ENCODE results near the gene ANK3. TPM values are rescaled to one million over a fixed set of nuclear protein-coding genes. Genes with fewer than 3 reads are reported as not detected.

ANK3 gene
- polyA plus RNA-seq, 1 donor (not counting 4 experiments of a cell fraction or from before 2014, with no cell fraction given) = 8.3 TPM

GRCh38 chr10:60024506-60024905, 365.2 kb downstream of the ANK3 start:
- TF ChIP-seq EZH2 (IDR thresholded peaks at IDR 0.05; ENCODE audit: low read length) (no peak), CTCF (optimal IDR thresholded peaks at IDR 0.05 in 1 of 3, IDR thresholded peaks at IDR 0.05 in 1 of 3, conservative IDR thresholded peaks at IDR 0.05 in 1 of 3; ENCODE audit: extremely low read depth in 1 of 3, insufficient read depth in 2 of 3, low read length in 3 of 3) (no peak)
- Histone ChIP-seq H3K9me1 (ENCODE audit: control insufficient read depth, extremely low read depth, insufficient read depth, low read length) (no peaks in the 10 kb centered on the region), H3K4me1 (ENCODE audit: control insufficient read depth, extremely low read depth, insufficient read depth, low read length) (no peaks in the 10 kb centered on the region), H3K9me3 (ENCODE audit: control insufficient read depth, low read depth, low read length) (no peaks in the 10 kb centered on the region), H3K4me3 (ENCODE audit: control insufficient read depth in 2 of 3, extremely low read depth in 1 of 3, insufficient read depth in 2 of 3, low read depth in 1 of 3, low read length in 3 of 3) (no peak overlapping the region), H2AFZ (ENCODE audit: control insufficient read depth, low read length) (no peak overlapping the region), H3K27ac (ENCODE audit: control insufficient read depth, insufficient read depth, low read length) (no peak overlapping the region), H3K9ac (ENCODE audit: control insufficient read depth, extremely low read depth, insufficient read depth, low read length) (no peak overlapping the region), H3K27me3 (ENCODE audit: control insufficient read depth, extremely low read depth, insufficient read depth, low read length) (no peaks in the 10 kb centered on the region), H3K4me2 (ENCODE audit: control insufficient read depth, extremely low read depth, insufficient read depth, low read depth, low read length) (no peak overlapping the region), H3K79me2 (ENCODE audit: control insufficient read depth, insufficient read depth, low read length) (no peaks in the 10 kb centered on the region), H3K36me3 (ENCODE audit: control insufficient read depth in 2 of 2, extremely low read depth in 1 of 2, insufficient read depth in 2 of 2, low read length in 2 of 2) (no peaks in the 10 kb centered on the region), H4K20me1 (ENCODE audit: control insufficient read depth, extremely low read depth, insufficient read depth, low read length) (no peaks in the 10 kb centered on the region)
- dilution Hi-C loops (cut with MboI; ENCODE audit: extremely low pct_ligation_motif_present, low sequenced_read_pairs) = no loop called here
- DNase-seq (ENCODE audit: low read depth, low spot score) = no peak
- FAIRE-seq = no peak

GRCh38 chr10:60023155-60023877, 366.4 kb downstream of the ANK3 start:
- dilution Hi-C loops (cut with MboI; ENCODE audit: extremely low pct_ligation_motif_present, low sequenced_read_pairs) = no loop called here
- H3K4me3 ChIP-seq (ENCODE audit: control insufficient read depth in 2 of 3, extremely low read depth in 1 of 3, insufficient read depth in 2 of 3, low read depth in 1 of 3, low read length in 3 of 3) = no peak overlapping the region
- no peaks in the 10 kb centered on the region for H3K36me3 ChIP-seq (ENCODE audit: control insufficient read depth in 2 of 2, extremely low read depth in 1 of 2, insufficient read depth in 2 of 2, low read length in 2 of 2)
- no peaks in the 10 kb centered on the region for H3K9me1 ChIP-seq (ENCODE audit: control insufficient read depth, extremely low read depth, insufficient read depth, low read length)
- H3K4me2 ChIP-seq (ENCODE audit: control insufficient read depth, extremely low read depth, insufficient read depth, low read depth, low read length) = no peak overlapping the region
- H3K27me3 ChIP-seq (ENCODE audit: control insufficient read depth, extremely low read depth, insufficient read depth, low read length) = no peaks in the 10 kb centered on the region
- no peak for DNase-seq (ENCODE audit: low read depth, low spot score)
- no peaks in the 10 kb centered on the region for H3K4me1 ChIP-seq (ENCODE audit: control insufficient read depth, extremely low read depth, insufficient read depth, low read length)
- H3K9ac ChIP-seq (ENCODE audit: control insufficient read depth, extremely low read depth, insufficient read depth, low read length) = no peak overlapping the region
- H3K9me3 ChIP-seq (ENCODE audit: control insufficient read depth, low read depth, low read length) = no peaks in the 10 kb centered on the region
- no peaks in the 10 kb centered on the region for H3K79me2 ChIP-seq (ENCODE audit: control insufficient read depth, insufficient read depth, low read length)
- no peak overlapping the region for H3K27ac ChIP-seq (ENCODE audit: control insufficient read depth, insufficient read depth, low read length)
- H4K20me1 ChIP-seq (ENCODE audit: control insufficient read depth, extremely low read depth, insufficient read depth, low read length) = no peaks in the 10 kb centered on the region
- no peak for FAIRE-seq
- no peak overlapping the region for H2AFZ ChIP-seq (ENCODE audit: control insufficient read depth, low read length)
- TF ChIP-seq EZH2 (IDR thresholded peaks at IDR 0.05; ENCODE audit: low read length) (no peak), CTCF (optimal IDR thresholded peaks at IDR 0.05 in 1 of 3, IDR thresholded peaks at IDR 0.05 in 1 of 3, conservative IDR thresholded peaks at IDR 0.05 in 1 of 3; ENCODE audit: extremely low read depth in 1 of 3, insufficient read depth in 2 of 3, low read length in 3 of 3) (no peak)

Data from keratinocyte (primary cell).